Neural cell (in vitro differentiated cells): ENCODE data around the gene KRT82.

Experiments
- EP300 ChIP-seq: fragments of 450-650 bp; conservative IDR thresholded peaks from 2 replicates; pipeline ENCODE4 v1.6.1; 2014; ENCODE audit warnings: antibody characterized with exemption, mild to moderate bottlenecking, moderate library complexity; ENCODE audit not compliant: poor library complexity, severe bottlenecking
- EZH2 ChIP-seq: fragments of 200-600, 300-800 bp; shearing (Covaris generic), sonication (generic); IDR thresholded peaks from 2 replicates; pipeline ENCODE4 v1.6.1; 2014; ENCODE audit warnings: antibody characterized with exemption, low read length, borderline replicate concordance, mild to moderate bottlenecking; ENCODE audit not compliant: insufficient read depth, poor library complexity, severe bottlenecking
- MXI1 ChIP-seq: fragments of 450-650 bp; conservative IDR thresholded peaks from 2 replicates; pipeline ENCODE4 v1.6.1; 2014; ENCODE audit warnings: antibody characterized with exemption, mild to moderate bottlenecking; ENCODE audit not compliant: poor library complexity, severe bottlenecking
- POLR2AphosphoS5 ChIP-seq: IDR thresholded peaks from 2 replicates; pipeline ENCODE4 v1.6.1; 2012
- RAD21 ChIP-seq: fragments of 450-650 bp; conservative IDR thresholded peaks from 2 replicates; pipeline ENCODE4 v1.6.1; 2014; ENCODE audit warnings: antibody characterized with exemption, mild to moderate bottlenecking, moderate library complexity
- SMC3 ChIP-seq: fragments of 450-650 bp; conservative IDR thresholded peaks from 2 replicates; pipeline ENCODE4 v1.6.1; 2014; ENCODE audit warnings: antibody characterized with exemption, mild to moderate bottlenecking, moderate library complexity; ENCODE audit not compliant: poor library complexity
- TAF1 ChIP-seq: IDR thresholded peaks from 2 replicates; pipeline ENCODE4 v1.6.1; 2012; ENCODE audit warnings: low read depth
- TF ChIP-seq, protein P1 (sequence below): IDR thresholded peaks from 2 replicates; pipeline ENCODE4 v1.6.1; 2012; ENCODE audit warnings: borderline replicate concordance
- TF ChIP-seq, protein P2 (sequence below): fragments of 450-650 bp; IDR thresholded peaks from 2 replicates; pipeline ENCODE4 v1.5.1; 2014; ENCODE audit warnings: antibody characterized with exemption, mild to moderate bottlenecking, moderate library complexity; ENCODE audit not compliant: poor library complexity, severe bottlenecking

DNA sequence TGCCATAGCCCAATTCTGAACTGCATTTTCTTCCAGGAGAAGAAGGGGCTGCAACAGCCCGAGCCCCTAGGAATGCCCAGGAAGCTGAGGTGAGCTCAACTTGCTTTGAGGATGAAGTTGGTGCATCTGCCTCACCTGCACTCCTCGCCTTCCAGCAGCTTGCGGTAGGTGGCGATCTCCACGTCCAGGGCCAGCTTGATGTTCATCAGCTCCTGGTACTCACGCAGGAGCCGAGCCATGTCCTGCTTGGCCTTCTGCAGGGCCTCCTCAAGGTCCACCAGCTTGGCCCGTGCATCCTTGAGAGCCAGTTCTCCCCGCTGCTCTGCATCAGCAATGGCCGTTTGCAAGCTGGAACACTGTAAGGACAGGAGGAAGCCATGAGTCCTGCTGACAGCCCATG is 22.0 kb upstream of the KRT82 start:
- no peak for TF ChIP-seq MXI1
- TF ChIP-seq, protein P1, sequence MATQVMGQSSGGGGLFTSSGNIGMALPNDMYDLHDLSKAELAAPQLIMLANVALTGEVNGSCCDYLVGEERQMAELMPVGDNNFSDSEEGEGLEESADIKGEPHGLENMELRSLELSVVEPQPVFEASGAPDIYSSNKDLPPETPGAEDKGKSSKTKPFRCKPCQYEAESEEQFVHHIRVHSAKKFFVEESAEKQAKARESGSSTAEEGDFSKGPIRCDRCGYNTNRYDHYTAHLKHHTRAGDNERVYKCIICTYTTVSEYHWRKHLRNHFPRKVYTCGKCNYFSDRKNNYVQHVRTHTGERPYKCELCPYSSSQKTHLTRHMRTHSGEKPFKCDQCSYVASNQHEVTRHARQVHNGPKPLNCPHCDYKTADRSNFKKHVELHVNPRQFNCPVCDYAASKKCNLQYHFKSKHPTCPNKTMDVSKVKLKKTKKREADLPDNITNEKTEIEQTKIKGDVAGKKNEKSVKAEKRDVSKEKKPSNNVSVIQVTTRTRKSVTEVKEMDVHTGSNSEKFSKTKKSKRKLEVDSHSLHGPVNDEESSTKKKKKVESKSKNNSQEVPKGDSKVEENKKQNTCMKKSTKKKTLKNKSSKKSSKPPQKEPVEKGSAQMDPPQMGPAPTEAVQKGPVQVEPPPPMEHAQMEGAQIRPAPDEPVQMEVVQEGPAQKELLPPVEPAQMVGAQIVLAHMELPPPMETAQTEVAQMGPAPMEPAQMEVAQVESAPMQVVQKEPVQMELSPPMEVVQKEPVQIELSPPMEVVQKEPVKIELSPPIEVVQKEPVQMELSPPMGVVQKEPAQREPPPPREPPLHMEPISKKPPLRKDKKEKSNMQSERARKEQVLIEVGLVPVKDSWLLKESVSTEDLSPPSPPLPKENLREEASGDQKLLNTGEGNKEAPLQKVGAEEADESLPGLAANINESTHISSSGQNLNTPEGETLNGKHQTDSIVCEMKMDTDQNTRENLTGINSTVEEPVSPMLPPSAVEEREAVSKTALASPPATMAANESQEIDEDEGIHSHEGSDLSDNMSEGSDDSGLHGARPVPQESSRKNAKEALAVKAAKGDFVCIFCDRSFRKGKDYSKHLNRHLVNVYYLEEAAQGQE = no peak
- no peak for TF ChIP-seq EP300
- no peak for TF ChIP-seq EZH2
- TF ChIP-seq, protein P2, sequence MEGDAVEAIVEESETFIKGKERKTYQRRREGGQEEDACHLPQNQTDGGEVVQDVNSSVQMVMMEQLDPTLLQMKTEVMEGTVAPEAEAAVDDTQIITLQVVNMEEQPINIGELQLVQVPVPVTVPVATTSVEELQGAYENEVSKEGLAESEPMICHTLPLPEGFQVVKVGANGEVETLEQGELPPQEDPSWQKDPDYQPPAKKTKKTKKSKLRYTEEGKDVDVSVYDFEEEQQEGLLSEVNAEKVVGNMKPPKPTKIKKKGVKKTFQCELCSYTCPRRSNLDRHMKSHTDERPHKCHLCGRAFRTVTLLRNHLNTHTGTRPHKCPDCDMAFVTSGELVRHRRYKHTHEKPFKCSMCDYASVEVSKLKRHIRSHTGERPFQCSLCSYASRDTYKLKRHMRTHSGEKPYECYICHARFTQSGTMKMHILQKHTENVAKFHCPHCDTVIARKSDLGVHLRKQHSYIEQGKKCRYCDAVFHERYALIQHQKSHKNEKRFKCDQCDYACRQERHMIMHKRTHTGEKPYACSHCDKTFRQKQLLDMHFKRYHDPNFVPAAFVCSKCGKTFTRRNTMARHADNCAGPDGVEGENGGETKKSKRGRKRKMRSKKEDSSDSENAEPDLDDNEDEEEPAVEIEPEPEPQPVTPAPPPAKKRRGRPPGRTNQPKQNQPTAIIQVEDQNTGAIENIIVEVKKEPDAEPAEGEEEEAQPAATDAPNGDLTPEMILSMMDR = no peak
- TF ChIP-seq POLR2AphosphoS5 = no peak
- TF ChIP-seq TAF1 = no peak
- no peak for TF ChIP-seq SMC3
- no peak for TF ChIP-seq RAD21
